Psoas muscle (tissue), 8 donors: ENCODE results near the gene PELI2. TPM values are rescaled to one million over a fixed set of nuclear protein-coding genes. Genes with fewer than 3 reads are reported as not detected.

Experiments
- ATAC-seq, 4 donors: fragments of 200-7000 bp; cut with Tn5 transposase; one replicate each; pipeline ENCODE4 v1.9.1; 2020; ENCODE audit warnings: moderate library complexity in 3 of 4, mild to moderate bottlenecking in 2 of 4
- DNase-seq, 2 donors: peaks; one replicate each; pipeline ENCODE4 v3.0.0-alpha.2; 2020
- H3K27ac ChIP-seq: fragments of 200-600 bp; one replicate; pipeline ENCODE4 v1.8.0; 2022
- H3K27me3 ChIP-seq, 3 donors: fragments of 200-600 bp in 1 of 3; one replicate each; pipeline versions ENCODE4 v1.6.1 to v1.8.0; 2013 to 2022; ENCODE audit warnings: low read length in 2 of 3, mild to moderate bottlenecking in 2 of 3, moderate library complexity in 1 of 3; ENCODE audit not compliant: insufficient read depth in 3 of 3
- H3K36me3 ChIP-seq, 2 donors: fragments of 200-600 bp in 1 of 2; one replicate each; pipeline versions ENCODE4 v1.6.1 to v1.8.0; 2013 to 2022; ENCODE audit warnings: low read depth in 1 of 2, mild to moderate bottlenecking in 1 of 2, moderate library complexity in 1 of 2; ENCODE audit not compliant: insufficient read depth in 1 of 2
- H3K4me1 ChIP-seq: fragments of 200-600 bp; one replicate; pipeline ENCODE4 v1.8.0; 2022
- H3K4me3 ChIP-seq: fragments of 200-600 bp; one replicate; pipeline ENCODE4 v1.8.0; 2022; ENCODE audit warnings: mild to moderate bottlenecking
- H3K9me3 ChIP-seq: fragments of 200-600 bp; one replicate; pipeline ENCODE4 v1.8.0; 2022
- CTCF ChIP-seq: fragments of 200-600 bp; IDR thresholded peaks from one replicate; pipeline ENCODE4 v1.8.0; 2022; ENCODE audit warnings: antibody characterized with exemption
- WGBS, 3 donors: extraction: QIAGEN DNeasy Blood & Tissue Kit; methylation state at CpG; one replicate each; pipeline versions ENCODE4 v1.1.6 to v1.1.7; 2013; 5-methylcytosine and 5-hydroxymethylcytosine counted together
- intact Hi-C, 2 donors: fragments of 100-400 bp; cut with DNase I; formaldehyde crosslinking; loops; one replicate each; pipeline versions ENCODE4 v1.11.0 to v1.14.2; 2022
- polyA plus RNA-seq, 3 donors: library from polyadenylated mRNA; stranded (reverse); fragments of 200-250 nt; gene quantifications; one replicate each; pipeline ENCODE4 v1.2.3, GENCODE V29; 2013
- total RNA-seq, 4 donors: library from RNA; stranded (reverse); fragmentation: NEBNext Ultra II Directional in 2 of 4; extraction: Animal tissue kit (Norgen Biotek cat#: 25700) in 2 of 4; gene quantifications; one replicate each; pipeline versions ENCODE4 v1.2.1 to v1.2.4, GENCODE V29; 2021 to 2023
- donor health status: healthy with polysubstance abuse.
- donor health status: DM: no; HTN: no; CAD: no; lungs with moderate emphysema.
- donor health status: Bipolar disorder and iron deficiency.
- donor health status: healthy.
- donor health status: DM: yes; HTN: yes; CAD: no.
- donor health status: DM: no; HTN: no; CAD: no.
- donor health status: DM: no; HTN: no; CAD: no.
- donor health status: DM: yes; HTN: yes; CAD: no.

PELI2 gene
- total and polyA plus RNA-seq, 7 donors = 0.44 to 2.9 (median 1.9) TPM

- H3K9me3 ChIP-seq = no peaks in the 10 kb centered on the region
- no peak overlapping the region for H3K4me3 ChIP-seq
- 89 to 97% (median 95%) methylated on average over 1 of the region's 1 CpG for WGBS, 3 donors
- H3K27ac ChIP-seq = no peak overlapping the region
- H3K27me3 ChIP-seq = peaks cover 0 to 3% (median 3%) of the 10 kb centered on the region in 3 donors
- DNase-seq = no peak
- intact Hi-C loops = no loop called here
- ATAC-seq = no peak
- no peak for TF ChIP-seq CTCF
- no peaks in the 10 kb centered on the region for H3K36me3 ChIP-seq
- no peaks in the 10 kb centered on the region for H3K4me1 ChIP-seq
Observed at GRCh38 chr14:56092763-56093162, 25.4 kb upstream of the PELI2 start.

GRCh38 chr14:56094076-56094475, 24.1 kb upstream of the PELI2 start:
- H3K4me3 ChIP-seq = no peak overlapping the region
- ATAC-seq (no peak), DNase-seq (no peak)
- H3K27ac ChIP-seq = no peak overlapping the region
- H3K36me3 ChIP-seq = no peaks in the 10 kb centered on the region
- H3K9me3 ChIP-seq = no peaks in the 10 kb centered on the region
- WGBS, 3 donors = 65 to 69% (median 68%) methylated on average over 4 of the region's 4 CpGs
- no peak for TF ChIP-seq CTCF
- peaks cover 0 to 3% (median 0%) of the 10 kb centered on the region in 3 donors for H3K27me3 ChIP-seq
- intact Hi-C loops = no loop called here
- H3K4me1 ChIP-seq = no peaks in the 10 kb centered on the region

GRCh38 chr14:56098021-56098420, 20.2 kb upstream of the PELI2 start:
- no peak for TF ChIP-seq CTCF
- 88 to 91% (median 90%) methylated on average over 1 of the region's 1 CpG for WGBS, 3 donors
- no peak overlapping the region for H3K4me3 ChIP-seq
- intact Hi-C loops = no loop called here
- no peaks in the 10 kb centered on the region for H3K36me3 ChIP-seq
- H3K27me3 ChIP-seq = peaks cover 0 to 5% (median 0%) of the 10 kb centered on the region in 3 donors
- no peaks in the 10 kb centered on the region for H3K9me3 ChIP-seq
- no peak overlapping the region for H3K27ac ChIP-seq
- H3K4me1 ChIP-seq = no peaks in the 10 kb centered on the region
- DNase-seq (no peak), ATAC-seq (no peak)

- Histone ChIP-seq H3K4me1 (no peaks in the 10 kb centered on the region), H3K4me3 (no peak overlapping the region), H3K27me3 (peaks cover 0 to 5% (median 0%) of the 10 kb centered on the region in 3 donors), H3K9me3 (no peaks in the 10 kb centered on the region), H3K27ac (no peak overlapping the region), H3K36me3 (no peaks in the 10 kb centered on the region)
- TF ChIP-seq CTCF = no peak
- no peak for ATAC-seq
- 44 to 47% (median 45%) methylated on average over 7 of the region's 7 CpGs for WGBS, 3 donors
- intact Hi-C loops = no loop called here
- DNase-seq = no peak
Observed at GRCh38 chr14:56099081-56099797, 19.0 kb upstream of the PELI2 start.

GRCh38 chr14:56100556-56100955, 17.7 kb upstream of the PELI2 start:
- WGBS, 3 donors = 71 to 90% (median 78%) methylated on average over 3 of the region's 3 CpGs
- Histone ChIP-seq H3K4me1 (no peaks in the 10 kb centered on the region), H3K27me3 (peaks cover 0 to 4% (median 0%) of the 10 kb centered on the region in 3 donors), H3K4me3 (no peak overlapping the region), H3K36me3 (no peaks in the 10 kb centered on the region), H3K9me3 (no peaks in the 10 kb centered on the region), H3K27ac (no peak overlapping the region)
- intact Hi-C loops = no loop called here
- DNase-seq (no peak), ATAC-seq (no peak)
- no peak for TF ChIP-seq CTCF
